AG09309 (cell line): ENCODE measurements around the gene SFMBT2.

Experiments used
- DNase-seq: peaks from one replicate; pipeline ENCODE4 v3.0.0-alpha.2; 2010; ENCODE audit warnings: low read depth
- H3K4me3 ChIP-seq: 2 replicates; pipeline ENCODE4 v1.5.1; 2011; ENCODE audit warnings: mild to moderate bottlenecking, low read depth, low read length, moderate library complexity; ENCODE audit not compliant: control insufficient read depth
- TF ChIP-seq, protein P1 (sequence below): IDR thresholded peaks from 2 replicates; pipeline ENCODE4 v1.5.1; 2011; ENCODE audit warnings: mild to moderate bottlenecking, low read depth, low read length, inconsistent platforms; ENCODE audit not compliant: insufficient read depth, control insufficient read depth; ENCODE audit errors: missing control alignments

SFMBT2 gene

GRCh38 chr10:7291487-7292270, 119.2 kb downstream of the SFMBT2 start:
- no peak for DNase-seq
- H3K4me3 ChIP-seq = no peak overlapping the region
- TF ChIP-seq, protein P1, sequence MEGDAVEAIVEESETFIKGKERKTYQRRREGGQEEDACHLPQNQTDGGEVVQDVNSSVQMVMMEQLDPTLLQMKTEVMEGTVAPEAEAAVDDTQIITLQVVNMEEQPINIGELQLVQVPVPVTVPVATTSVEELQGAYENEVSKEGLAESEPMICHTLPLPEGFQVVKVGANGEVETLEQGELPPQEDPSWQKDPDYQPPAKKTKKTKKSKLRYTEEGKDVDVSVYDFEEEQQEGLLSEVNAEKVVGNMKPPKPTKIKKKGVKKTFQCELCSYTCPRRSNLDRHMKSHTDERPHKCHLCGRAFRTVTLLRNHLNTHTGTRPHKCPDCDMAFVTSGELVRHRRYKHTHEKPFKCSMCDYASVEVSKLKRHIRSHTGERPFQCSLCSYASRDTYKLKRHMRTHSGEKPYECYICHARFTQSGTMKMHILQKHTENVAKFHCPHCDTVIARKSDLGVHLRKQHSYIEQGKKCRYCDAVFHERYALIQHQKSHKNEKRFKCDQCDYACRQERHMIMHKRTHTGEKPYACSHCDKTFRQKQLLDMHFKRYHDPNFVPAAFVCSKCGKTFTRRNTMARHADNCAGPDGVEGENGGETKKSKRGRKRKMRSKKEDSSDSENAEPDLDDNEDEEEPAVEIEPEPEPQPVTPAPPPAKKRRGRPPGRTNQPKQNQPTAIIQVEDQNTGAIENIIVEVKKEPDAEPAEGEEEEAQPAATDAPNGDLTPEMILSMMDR = no peak

- TF ChIP-seq, protein P1 = no peak
- DNase-seq = no peak
- H3K4me3 ChIP-seq = no peak overlapping the region
Observed at GRCh38 chr10:7288060-7288690, 122.7 kb downstream of the SFMBT2 start.

- no peak overlapping the region for H3K4me3 ChIP-seq
- no peak for DNase-seq
- TF ChIP-seq, protein P1 = no peak
Observed at GRCh38 chr10:7287377-7287776, 123.5 kb downstream of the SFMBT2 start.

GRCh38 chr10:7285522-7286322, 125.1 kb downstream of the SFMBT2 start:
- TF ChIP-seq, protein P1 = no peak
- DNase-seq = no peak
- no peak overlapping the region for H3K4me3 ChIP-seq

- no peak for DNase-seq
- TF ChIP-seq, protein P1 = no peak
- no peak overlapping the region for H3K4me3 ChIP-seq
Observed at GRCh38 chr10:7283246-7283645, 127.6 kb downstream of the SFMBT2 start.

- DNase-seq = no peak
- H3K4me3 ChIP-seq = no peak overlapping the region
- TF ChIP-seq, protein P1 = no peak
Observed at GRCh38 chr10:7282457-7282856, 128.4 kb downstream of the SFMBT2 start.
